Hypothalamus (tissue), 51 donors: Measurements from ENCODE around the gene CLSTN2.

Experiments used
- DNase-seq, 51 donors: peaks; one replicate each; lab custom pipeline; 2025; lab: John Stamatoyannopoulos, UW

CLSTN2 gene

DNA sequence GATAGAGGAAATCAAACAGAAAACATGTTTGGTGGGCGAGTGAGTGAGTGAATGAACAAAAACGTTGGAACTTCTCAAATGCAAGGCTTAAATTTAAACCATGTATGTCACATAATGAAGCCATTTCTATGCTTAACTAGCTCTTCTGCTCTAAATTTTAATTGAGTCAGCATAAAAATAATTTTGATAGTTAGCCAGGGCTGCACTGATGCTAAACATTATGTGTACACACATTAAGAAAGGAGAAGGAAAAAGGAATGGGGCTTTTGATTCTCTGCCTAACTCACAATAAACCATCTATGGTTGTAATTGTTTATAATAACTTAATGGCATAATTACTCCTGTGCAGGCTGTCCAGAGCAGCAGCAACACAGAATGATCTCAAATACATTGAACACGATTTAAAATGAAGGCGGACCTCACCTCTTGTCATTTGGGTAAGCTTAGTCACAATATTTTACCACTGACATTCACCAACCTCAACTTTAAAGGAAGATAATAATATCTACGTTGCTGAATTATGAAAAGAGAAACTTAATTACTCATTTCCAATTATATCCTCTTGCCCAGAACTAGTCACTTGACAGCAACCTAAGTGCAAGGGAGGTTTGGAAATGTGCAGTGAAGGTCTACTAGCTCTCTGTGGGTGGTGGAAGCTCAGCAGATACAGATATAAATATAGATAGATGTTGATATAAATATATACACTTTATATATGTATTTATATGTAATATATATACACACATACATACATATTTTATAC is 424.4 kb downstream of the CLSTN2 start:
- DNase-seq: no peak

DNA sequence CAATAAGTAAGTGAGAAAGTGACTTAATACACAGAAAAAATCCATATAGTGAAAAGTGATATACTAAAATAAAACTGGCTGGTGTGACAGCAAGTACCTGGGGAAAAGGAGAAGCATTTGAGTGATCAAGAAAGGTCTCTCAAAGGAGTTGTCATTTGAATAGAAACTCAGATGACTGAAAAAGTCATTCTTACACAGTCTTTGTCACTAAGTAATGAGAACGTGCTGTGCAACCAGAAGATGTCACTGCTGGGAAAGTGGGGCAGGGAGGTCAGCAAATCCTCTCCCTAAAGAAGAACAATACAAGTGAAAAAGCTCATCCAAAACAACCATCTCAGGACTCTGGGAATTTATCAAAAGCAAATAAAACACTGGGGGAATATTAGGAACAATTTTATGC is 425.3 kb downstream of the CLSTN2 start:
- DNase-seq: no peak

DNA sequence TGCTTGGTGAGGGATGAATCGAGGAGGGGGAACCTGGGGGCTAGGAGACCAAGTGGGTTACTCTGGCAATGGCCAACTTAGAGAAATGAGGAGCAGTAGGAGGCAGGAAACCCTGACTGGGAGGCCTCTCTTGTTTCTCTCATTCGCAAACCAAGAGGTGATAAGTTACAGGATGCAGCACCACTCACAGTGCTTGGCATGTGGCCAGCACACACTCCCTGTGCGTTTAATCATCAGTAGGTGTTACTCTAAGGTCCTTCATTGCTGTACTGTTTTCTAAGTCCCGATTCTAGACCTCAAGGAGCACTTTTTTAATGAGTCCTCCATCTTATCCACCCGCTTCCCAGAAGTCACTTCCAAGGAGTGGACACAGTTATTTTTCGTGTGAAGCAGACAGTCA is 428.8 kb downstream of the CLSTN2 start:
- no peak for DNase-seq

DNA sequence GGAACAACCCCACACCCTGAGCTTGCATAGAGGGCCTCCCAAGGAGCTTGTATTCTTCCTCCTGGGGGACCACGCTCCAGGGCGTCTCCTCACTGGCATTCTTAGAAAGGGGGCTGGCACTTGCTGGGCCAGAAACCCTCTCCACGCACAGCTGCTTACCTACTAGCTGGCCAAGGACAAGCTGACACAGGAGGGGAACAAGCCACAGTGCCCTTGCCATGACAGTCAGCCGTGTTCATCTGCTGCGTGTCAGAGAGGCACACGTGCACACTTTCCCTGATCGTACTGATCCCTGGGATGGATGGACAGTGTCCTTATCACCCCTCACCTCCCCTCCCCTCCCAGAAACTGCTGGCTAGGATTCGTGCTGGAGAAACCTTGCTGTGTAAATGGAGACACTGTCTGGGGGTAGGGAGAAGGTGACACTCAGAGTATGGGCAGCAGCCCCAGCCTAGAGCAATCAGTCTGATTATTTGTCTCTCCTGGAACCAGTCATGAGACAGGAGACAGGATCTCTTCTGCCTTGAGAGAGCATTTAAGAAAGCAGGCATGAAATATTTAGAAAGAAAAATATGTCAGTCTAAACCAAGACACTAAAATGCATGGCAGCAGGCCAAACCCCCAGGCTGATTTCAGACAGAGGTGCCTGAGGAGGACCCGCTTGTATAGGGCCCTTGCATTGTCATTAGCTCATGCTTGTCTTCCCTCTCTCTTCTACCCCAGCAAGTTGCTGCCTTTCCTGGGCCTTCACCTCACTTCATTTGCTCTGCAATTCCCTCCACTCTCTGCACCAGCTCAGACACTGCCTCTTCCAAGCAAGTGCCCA is 431.1 kb downstream of the CLSTN2 start:
- no peak for DNase-seq

DNA sequence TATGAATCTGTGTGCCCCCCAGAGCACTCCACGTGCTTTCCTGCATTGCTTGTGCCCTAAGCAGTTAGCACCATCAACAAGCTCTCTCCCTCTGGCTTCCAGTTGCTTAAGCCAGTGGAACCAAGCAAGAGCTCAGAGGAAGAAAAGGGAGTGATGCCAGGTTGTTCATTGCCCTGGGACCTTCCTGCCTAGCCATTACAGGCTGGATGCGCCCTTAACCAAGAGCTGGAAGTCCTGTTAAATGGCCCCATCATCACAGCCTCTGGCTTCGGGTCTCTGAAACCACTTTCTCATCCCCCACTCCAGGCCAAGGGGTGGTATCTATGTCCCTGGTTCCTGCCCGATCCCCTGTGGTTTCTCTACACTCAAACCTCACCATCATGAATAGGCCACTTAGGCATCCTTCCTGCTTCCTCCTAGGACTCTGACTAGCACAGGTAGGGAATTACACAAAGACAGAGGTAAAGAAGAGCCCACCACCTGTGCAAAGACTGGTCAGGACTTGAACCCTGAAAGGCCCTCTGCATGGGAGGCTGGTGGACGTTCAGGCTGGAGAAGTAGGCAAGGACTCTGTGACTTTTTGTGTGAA is 433.3 kb downstream of the CLSTN2 start:
- no peak for DNase-seq

DNA sequence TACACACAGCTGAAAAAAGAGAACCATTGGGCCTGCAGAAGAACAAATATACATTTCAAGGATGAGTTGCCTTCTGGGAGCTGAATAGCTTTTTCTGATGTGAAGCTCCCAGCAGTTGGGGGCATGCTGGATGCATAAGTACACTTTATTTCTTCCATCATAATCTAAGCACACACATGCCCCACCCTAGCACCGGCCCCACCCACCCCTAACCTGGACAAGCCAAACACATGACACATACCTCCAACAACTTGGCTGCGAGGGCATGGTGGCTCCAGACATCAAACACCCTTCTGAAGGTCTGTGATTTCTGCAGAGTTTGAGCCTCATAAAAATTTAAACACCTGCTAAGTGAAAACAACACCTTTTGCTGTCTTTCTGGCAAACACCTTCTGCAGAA is 435.7 kb downstream of the CLSTN2 start:
- no peak for DNase-seq

DNA sequence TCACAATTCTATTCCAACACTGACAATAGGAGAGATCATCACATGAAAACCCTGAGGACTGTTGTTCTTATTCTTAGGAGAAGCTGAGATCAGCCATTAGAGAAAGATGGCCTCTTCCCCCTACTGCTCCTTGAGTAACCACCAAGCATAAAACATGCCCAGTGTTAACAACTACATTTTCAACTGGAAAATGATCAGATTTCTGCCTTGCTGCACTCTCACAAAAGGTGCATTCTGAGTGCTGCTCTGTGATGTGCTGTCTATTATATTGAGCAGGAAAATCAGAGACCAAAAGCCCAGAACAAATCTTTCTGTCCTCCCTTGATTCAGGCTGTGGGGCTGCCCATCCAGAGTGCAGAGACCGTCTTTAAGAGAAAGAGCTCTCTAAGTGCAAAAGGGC is 438.2 kb downstream of the CLSTN2 start:
- DNase-seq: no peak

DNA sequence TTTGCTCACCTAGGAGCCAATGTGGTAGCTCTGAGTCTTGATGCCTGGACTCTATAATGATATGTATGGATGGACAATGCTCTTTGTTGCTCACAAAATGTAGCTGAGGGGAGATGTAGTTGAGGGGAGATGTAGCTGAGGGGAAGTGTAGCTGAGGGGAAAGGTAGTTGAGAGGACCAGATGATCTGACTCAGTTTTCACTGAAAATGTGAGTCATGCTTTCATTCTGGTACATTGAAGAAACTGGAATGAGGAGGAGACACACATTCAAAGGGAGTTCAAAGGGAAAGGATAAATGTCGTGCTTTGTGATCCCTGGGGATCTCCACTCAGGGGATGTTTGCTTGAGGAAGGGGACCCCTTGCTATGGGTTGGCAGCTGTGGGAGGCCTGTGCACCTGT is 440.0 kb downstream of the CLSTN2 start:
- no peak for DNase-seq

DNA sequence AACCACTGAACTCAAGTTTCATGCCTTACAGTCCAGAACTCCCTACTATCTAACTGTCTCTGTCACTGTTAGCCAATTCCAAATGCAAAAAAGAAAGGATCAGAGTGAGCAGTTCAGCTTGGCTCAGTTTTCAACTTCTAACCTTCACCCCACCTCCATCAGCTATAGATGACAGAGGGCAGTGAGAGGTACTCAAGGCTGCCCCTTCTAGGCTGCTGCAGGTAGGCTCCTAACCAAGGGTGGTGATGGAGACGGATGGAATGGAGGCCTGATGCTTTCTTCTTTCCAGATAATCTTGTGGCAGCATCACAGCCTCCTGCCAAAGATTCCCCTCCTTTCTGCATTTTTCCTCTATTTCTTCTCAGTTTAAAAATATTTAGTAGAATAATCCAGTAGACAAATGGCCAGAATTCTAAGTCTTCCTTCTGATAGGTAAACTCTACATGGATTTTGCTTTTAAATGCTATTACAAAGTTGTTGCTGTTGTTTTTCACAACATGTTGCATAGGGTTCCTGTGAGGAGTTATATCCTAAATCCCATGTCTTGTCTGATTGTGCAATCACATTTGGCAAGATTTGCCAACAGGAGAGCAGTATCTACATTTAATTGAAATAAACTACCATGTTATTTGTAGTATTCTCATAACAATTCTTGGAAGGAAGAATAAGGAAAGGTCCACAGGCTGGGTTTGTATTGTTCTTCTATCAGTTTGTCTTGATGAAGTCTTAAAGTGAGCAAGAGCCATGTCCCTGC is 441.3 kb downstream of the CLSTN2 start:
- DNase-seq: no peak

DNA sequence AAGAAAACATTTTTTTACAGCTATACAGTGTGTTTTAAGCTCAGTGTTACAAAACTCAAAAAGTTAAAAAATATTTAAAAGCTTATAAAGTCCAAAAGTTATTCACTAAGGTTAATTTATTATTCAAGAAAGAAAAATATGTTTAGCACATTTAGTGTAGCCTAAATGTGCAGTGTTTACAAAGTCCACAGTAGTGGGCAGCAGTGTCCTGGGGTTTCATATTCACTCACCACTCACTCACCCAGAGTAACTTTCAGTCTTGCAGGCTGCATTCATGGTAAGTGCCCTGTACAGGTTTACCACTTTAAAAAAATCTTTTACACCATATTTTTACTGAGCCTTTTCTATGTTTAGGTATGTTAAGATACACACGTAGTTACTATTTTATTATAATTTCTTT is 442.7 kb downstream of the CLSTN2 start:
- no peak for DNase-seq

DNA sequence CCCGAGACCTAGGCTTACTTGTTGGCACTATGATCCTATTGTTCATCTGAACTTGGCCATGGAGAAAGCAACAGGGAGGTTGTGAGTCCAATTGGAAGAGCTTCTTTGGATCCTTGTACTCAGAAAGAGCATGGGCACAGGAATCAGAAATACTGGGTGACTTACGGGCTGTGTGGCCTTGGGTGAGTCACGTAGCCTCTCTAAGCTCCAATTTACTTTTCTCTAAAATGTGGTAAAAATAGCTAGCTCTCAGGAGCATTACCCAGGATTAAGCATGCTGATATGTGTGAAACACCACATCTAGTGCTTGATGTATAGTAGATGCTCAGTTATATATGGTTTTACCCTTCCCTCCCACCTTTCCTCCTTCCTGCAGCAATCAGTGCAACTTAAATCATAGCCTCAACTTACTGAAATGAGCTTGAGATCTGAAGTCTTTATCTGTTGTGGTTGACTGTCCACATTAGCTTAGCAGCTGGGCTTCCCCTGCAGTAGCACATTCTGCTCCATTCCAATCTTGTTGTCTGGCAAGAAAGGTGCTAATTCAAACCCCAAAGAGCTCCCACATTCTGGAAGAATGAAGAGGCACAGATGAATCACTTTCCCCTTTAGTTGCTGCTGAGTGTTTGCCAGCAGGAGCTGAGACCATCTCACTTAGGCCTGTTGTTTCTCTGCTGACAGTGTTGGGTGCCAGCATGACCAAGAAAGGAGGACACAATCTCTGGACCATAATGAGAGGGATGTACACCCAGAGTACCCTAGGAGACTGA is 443.8 kb downstream of the CLSTN2 start:
- DNase-seq: peak in 1 of 51 donors; percentile 19

DNA sequence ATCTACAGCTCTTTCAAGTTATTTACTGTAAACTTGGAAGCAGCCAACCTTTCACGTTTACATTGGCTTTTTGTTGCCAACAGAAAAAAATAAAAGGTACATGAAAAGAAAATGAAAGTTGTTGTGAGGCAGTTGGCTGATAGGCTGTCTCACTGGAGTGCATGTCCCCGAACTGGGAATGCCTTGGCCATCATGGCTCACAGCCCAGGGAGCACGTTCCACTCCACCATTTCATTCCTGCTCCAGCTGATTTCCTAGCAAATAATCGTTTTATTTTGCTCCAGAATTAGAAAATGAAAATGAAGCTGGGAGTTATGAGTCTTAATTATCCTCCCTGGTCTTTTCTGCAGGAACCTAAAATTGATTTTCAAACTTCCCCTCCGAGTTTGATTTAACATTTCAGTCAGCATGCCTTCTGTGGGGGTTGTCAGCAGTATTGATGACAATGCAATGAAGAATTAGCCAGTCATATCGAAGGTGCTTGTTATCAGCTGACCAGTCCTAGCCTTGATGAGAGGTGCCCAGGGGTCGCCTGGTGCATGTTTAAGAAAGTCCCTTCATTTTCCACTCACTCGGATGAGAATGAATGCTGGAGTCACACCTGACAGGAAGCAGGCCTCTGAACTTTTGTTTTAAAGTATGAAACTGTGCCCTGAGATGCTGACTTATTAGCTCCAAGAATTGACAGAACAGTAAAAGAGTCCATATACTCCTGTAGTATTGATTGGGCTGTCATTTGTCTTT is 449.2 kb downstream of the CLSTN2 start:
- DNase-seq: no peak

DNA sequence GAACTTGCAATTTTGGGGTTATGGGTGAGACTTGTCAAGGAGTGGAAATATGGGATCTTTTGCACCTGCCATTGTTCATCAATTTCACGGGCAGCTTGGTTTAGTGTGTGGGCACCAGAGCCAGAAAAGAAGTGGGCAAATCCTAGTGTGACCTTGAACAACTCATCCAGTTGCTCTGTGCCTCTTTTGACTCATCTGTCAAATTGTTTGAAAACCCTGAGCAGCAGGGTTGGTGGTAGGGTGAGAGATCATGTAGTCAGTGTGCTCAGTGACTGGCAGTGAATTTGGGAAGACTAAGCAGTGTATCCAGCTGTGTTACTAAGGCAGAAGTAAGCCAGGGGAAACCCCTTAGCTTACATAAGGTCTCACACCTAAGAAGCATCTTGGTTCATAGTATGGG is 449.9 kb downstream of the CLSTN2 start:
- no peak for DNase-seq

DNA sequence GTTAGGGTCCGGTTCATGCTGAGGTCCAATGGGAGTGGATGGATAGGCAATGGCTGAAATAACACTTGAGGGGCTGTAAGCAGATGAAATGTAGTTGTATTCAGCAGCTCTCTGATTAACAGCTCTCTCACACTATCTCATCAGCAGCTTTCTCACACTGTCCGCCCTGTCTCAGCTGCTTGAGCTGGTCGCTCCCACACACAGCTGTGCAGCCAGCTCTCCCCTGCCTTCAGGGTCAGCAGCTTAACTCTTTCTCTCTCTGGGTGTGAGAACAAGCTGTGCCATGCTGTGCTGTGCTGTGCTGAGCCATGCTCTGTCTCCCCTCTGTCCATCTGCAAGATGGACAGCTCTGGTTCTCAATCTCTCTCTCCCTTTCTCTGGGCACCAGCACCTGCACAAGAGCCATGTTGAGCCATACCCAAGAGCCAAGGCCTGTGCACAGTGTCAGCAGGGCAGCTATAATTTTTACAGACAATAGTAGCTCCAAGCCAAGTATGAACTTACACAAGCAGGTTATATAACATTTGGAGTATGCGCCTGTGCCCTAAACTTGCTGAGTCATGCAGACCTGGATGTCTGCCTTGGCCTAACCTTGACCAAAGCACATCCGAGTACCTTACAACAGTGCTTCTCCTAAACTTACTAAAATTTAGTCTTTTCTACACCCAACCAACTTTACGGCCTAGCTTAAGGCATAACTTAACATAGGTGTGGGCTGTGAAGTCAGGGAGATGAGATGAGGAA is 451.5 kb downstream of the CLSTN2 start:
- peak in 1 of 51 donors; percentile 32 for DNase-seq

DNA sequence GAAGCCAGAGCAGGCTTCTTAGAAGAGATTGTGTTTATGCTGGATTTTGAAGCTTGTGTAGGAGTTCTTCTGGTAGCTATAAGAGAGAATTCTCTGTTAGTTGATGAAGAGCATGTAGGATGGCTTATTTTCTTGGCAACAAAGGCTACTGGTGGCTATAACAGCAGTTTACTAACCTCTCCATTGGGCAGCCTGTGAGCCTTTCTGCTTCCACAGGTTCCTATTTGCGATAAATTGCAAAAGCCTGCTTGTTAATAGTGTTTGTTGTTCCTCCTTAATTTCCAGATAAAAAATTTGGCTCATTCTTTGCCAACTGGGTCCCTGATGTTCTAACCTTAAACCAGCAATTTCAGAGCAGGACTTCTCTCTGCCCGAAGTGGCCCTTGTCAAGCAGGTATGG is 452.3 kb downstream of the CLSTN2 start:
- DNase-seq: no peak

DNA sequence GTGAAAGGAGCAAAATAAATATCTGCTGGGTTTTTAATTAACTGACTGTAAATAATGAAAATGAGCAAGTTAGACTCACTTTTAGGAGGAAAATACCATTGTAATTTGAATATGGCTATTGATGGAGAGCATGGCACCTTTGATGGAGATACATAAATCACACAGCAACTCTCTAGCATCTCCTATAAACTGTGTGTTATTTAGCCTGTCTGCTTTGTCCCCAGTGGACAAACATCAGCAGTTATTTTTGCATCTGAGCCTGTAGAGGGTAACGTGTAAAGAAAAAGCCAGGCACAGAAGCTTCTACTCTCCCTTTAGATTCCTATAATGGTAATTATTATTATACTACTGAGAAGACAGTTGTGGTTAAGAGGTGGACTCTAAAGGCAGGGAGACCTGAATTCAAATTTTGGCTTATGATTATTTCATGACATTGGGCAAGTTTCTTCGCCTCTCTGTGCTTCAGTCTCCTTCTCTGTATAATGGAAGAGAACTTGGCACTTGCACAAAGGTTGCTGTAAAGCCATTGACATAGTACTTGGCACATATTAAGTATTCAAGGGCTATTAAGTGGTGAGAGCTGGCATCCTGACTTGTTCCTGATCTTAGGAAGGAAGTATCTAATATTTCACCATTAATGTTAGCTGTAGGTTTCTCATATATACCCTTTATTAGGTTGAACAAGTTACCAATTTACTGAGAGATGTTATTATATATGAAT is 453.4 kb downstream of the CLSTN2 start:
- DNase-seq: no peak

DNA sequence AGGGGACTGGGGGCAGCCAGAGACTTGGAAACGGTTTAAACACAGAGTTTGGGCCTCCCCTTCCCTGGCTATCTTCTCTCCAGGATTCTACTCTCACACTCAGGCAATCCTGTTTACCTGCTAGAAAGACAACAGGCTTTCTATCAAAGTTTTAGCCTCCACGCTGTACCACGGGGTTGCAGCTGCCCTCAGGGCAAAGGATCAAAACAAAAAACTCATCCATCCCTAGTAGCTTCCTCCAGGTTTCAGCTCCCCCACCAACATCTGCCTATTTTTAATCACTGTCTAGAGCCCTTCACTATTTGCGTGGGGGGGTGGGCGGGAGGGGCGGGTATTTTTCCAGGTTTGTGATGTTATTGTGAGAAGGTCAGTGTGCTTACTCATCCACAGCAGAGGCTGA is 456.1 kb downstream of the CLSTN2 start:
- DNase-seq: no peak

DNA sequence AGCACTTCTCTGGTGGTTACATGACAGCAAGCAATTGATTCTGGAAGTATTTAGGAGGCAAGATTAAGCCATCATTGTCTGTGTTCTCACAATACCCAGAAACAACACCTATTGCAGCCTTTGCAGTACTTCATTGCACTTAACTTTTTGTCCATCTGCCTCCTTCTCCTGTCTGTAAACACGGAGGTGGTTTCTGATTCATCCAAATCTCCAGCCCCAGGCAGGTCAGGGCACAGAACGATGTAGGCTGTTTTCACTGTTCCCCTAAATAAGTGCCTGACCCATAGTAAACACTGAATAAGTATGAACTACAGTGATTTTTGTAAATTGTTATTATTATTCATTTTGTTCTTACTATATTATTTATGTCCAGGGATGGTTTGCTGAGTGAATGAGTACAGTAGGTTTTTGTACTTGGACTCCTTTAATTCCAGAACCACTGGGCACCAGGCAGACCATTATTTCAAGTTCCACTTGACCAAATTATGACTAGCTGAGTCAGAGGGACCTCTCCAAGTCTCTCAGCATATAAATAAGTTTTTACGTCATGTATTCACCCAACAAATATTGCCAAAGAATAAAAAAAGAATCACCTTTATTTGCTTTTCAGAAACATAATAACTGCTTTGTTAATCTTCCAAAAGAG is 459.6 kb downstream of the CLSTN2 start:
- no peak for DNase-seq
